Duodenal mucosa (tissue), 2 donors: ENCODE results near the gene NOL6.

Experiments used
- H3K27ac ChIP-seq: one replicate; pipeline ENCODE4 v1.7.0; 2013; ENCODE audit warnings: low read depth, low read length
- H3K27me3 ChIP-seq, 2 donors: one replicate each; pipeline ENCODE4 v1.7.0; 2013; ENCODE audit warnings: low read length in 2 of 2, control low read depth in 1 of 2; ENCODE audit not compliant: insufficient read depth in 2 of 2, control insufficient read depth in 1 of 2
- H3K36me3 ChIP-seq, 2 donors: one replicate each; pipeline ENCODE4 v1.7.0; 2013; ENCODE audit warnings: low read length in 2 of 2, control low read depth in 1 of 2; ENCODE audit not compliant: insufficient read depth in 2 of 2, control insufficient read depth in 1 of 2
- H3K4me1 ChIP-seq, 2 donors: one replicate each; pipeline ENCODE4 v1.7.0; 2013; ENCODE audit warnings: low read length in 2 of 2, control low read depth in 1 of 2; ENCODE audit not compliant: insufficient read depth in 2 of 2, control insufficient read depth in 1 of 2
- H3K4me3 ChIP-seq, 2 donors: one replicate each; pipeline ENCODE4 v1.7.0; 2013; ENCODE audit warnings: low read length in 2 of 2, low read depth in 1 of 2
- H3K9ac ChIP-seq, 2 donors: one replicate each; pipeline ENCODE4 v1.7.0; 2013; ENCODE audit warnings: low read length in 2 of 2, low read depth in 1 of 2
- H3K9me3 ChIP-seq, 2 donors: one replicate each; pipeline ENCODE4 v1.7.0; 2013; ENCODE audit warnings: low read length in 2 of 2, control low read depth in 1 of 2; ENCODE audit not compliant: control insufficient read depth in 1 of 2

Gene NOL6

GRCh38 chr9:33445389-33446239 is 28.1 kb downstream of the NOL6 start:
- H3K27ac ChIP-seq: peak overlapping the region; percentile 53
- H3K9ac ChIP-seq: peak overlapping the region; percentile 58 to 68

GRCh38 chr9:33443464-33444154 is 30.1 kb downstream of the NOL6 start:
- no peaks in the 10 kb centered on the region for H3K27me3 ChIP-seq
- H3K27ac ChIP-seq: no peak overlapping the region
- peaks cover 63 to 64% of the 10 kb centered on the region in 2 donors for H3K4me1 ChIP-seq
- no peaks in the 10 kb centered on the region for H3K9me3 ChIP-seq
- H3K9ac ChIP-seq: no peak overlapping the region
- H3K36me3 ChIP-seq: peaks cover 7 to 20% of the 10 kb centered on the region in 2 donors
- H3K4me3 ChIP-seq: peak overlapping the region in 1 of 2 donors; percentile 38

More at GRCh38 chr9:33445389-33446239, 28.1 kb downstream of the NOL6 start:
- Histone ChIP-seq H3K4me1 (peaks cover 48% of the 10 kb centered on the region in 2 donors), H3K9me3 (no peaks in the 10 kb centered on the region), H3K36me3 (peaks cover 7 to 20% of the 10 kb centered on the region in 2 donors), H3K27me3 (no peaks in the 10 kb centered on the region), H3K4me3 (peak overlapping the region; percentile 73 to 89)

GRCh38 chr9:33443047-33443446 is 30.7 kb downstream of the NOL6 start:
- Histone ChIP-seq H3K27ac (no peak overlapping the region), H3K4me1 (peaks cover 59 to 61% of the 10 kb centered on the region in 2 donors)

GRCh38 chr9:33442125-33442524 is 31.6 kb downstream of the NOL6 start:
- peaks cover 7 to 20% of the 10 kb centered on the region in 2 donors for H3K36me3 ChIP-seq
- no peak overlapping the region for H3K4me3 ChIP-seq
- H3K27ac ChIP-seq: no peak overlapping the region
- no peak overlapping the region for H3K9ac ChIP-seq
- H3K27me3 ChIP-seq: no peaks in the 10 kb centered on the region
- no peaks in the 10 kb centered on the region for H3K9me3 ChIP-seq
- peaks cover 52 to 55% of the 10 kb centered on the region in 2 donors for H3K4me1 ChIP-seq

More at GRCh38 chr9:33443047-33443446, 30.7 kb downstream of the NOL6 start:
- Histone ChIP-seq H3K9me3 (no peaks in the 10 kb centered on the region), H3K4me3 (peak overlapping the region in 1 of 2 donors; percentile 38), H3K9ac (no peak overlapping the region), H3K27me3 (no peaks in the 10 kb centered on the region), H3K36me3 (peaks cover 7 to 20% of the 10 kb centered on the region in 2 donors)

- Histone ChIP-seq H3K4me1 (peaks cover 40 to 49% of the 10 kb centered on the region in 2 donors), H3K9me3 (no peaks in the 10 kb centered on the region), H3K9ac (no peak overlapping the region), H3K27ac (no peak overlapping the region), H3K4me3 (no peak overlapping the region), H3K36me3 (peaks cover 7 to 20% of the 10 kb centered on the region in 2 donors), H3K27me3 (no peaks in the 10 kb centered on the region)
These were observed 33.1 kb downstream of the NOL6 start for GRCh38 chr9:33440609-33441008.

- Histone ChIP-seq H3K4me3 (no peak overlapping the region), H3K36me3 (peaks cover 7 to 20% of the 10 kb centered on the region in 2 donors), H3K9ac (no peak overlapping the region), H3K9me3 (no peaks in the 10 kb centered on the region), H3K4me1 (peaks cover 40 to 45% of the 10 kb centered on the region in 2 donors), H3K27me3 (no peaks in the 10 kb centered on the region), H3K27ac (no peak overlapping the region)
These were observed 33.5 kb downstream of the NOL6 start for GRCh38 chr9:33440204-33440603.

- Histone ChIP-seq H3K9me3 (no peaks in the 10 kb centered on the region), H3K4me1 (peaks cover 41 to 46% of the 10 kb centered on the region in 2 donors), H3K9ac (no peak overlapping the region), H3K27me3 (no peaks in the 10 kb centered on the region), H3K27ac (no peak overlapping the region), H3K36me3 (peaks cover 7 to 20% of the 10 kb centered on the region in 2 donors), H3K4me3 (no peak overlapping the region)
These were observed 34.0 kb downstream of the NOL6 start for GRCh38 chr9:33439731-33440130.

GRCh38 chr9:33438926-33439680 is 34.6 kb downstream of the NOL6 start:
- no peak overlapping the region for H3K27ac ChIP-seq
- H3K9ac ChIP-seq: no peak overlapping the region
- H3K4me1 ChIP-seq: peaks cover 43 to 48% of the 10 kb centered on the region in 2 donors
- no peaks in the 10 kb centered on the region for H3K9me3 ChIP-seq
- peaks cover 7 to 20% of the 10 kb centered on the region in 2 donors for H3K36me3 ChIP-seq
- H3K4me3 ChIP-seq: no peak overlapping the region
- no peaks in the 10 kb centered on the region for H3K27me3 ChIP-seq

GRCh38 chr9:33437898-33438297 is 35.8 kb downstream of the NOL6 start:
- Histone ChIP-seq H3K9ac (no peak overlapping the region), H3K27me3 (no peaks in the 10 kb centered on the region), H3K27ac (no peak overlapping the region), H3K4me1 (peaks cover 35 to 44% of the 10 kb centered on the region in 2 donors), H3K4me3 (no peak overlapping the region), H3K9me3 (no peaks in the 10 kb centered on the region), H3K36me3 (peaks cover 0 to 11% of the 10 kb centered on the region in 2 donors)
